Aorta (tissue), 5 donors: ENCODE results near the gene NUTM1. TPM values are rescaled to one million over a fixed set of nuclear protein-coding genes. Genes with fewer than 3 reads are reported as not detected.

ENCODE experiments used
- ATAC-seq: fragments of 200-7000 bp; cut with Tn5 transposase; one replicate; pipeline ENCODE4 v1.9.1; 2022; ENCODE audit warnings: moderate library complexity; ENCODE audit not compliant: low FRiP score
- DNase-seq, 2 donors: peaks; one replicate each; pipeline ENCODE4 v3.0.0-alpha.2; 2020
- H3K27ac ChIP-seq, 2 donors: one replicate each; pipeline ENCODE4 v1.5.1; 2013; ENCODE audit warnings: low read length in 2 of 2, mild to moderate bottlenecking in 2 of 2, moderate library complexity in 2 of 2, control low read depth in 1 of 2, inconsistent platforms in 1 of 2, low read depth in 1 of 2
- H3K27me3 ChIP-seq, 2 donors: one replicate each; pipeline ENCODE4 v1.6.1; 2013; ENCODE audit warnings: control low read depth in 1 of 2, low read length in 1 of 2, mild to moderate bottlenecking in 1 of 2, moderate library complexity in 1 of 2; ENCODE audit not compliant: insufficient read depth in 2 of 2, control insufficient read depth in 1 of 2
- H3K36me3 ChIP-seq, 2 donors: one replicate each; pipeline ENCODE4 v1.6.1; 2013; ENCODE audit warnings: control low read depth in 1 of 2, low read length in 1 of 2, mild to moderate bottlenecking in 1 of 2; ENCODE audit not compliant: insufficient read depth in 2 of 2, control insufficient read depth in 1 of 2
- H3K4me1 ChIP-seq, 2 donors: one replicate each; pipeline ENCODE4 v1.6.1; 2013; ENCODE audit warnings: low read length in 2 of 2, control low read depth in 1 of 2, mild to moderate bottlenecking in 1 of 2, moderate library complexity in 1 of 2; ENCODE audit not compliant: insufficient read depth in 2 of 2, control insufficient read depth in 1 of 2
- H3K4me3 ChIP-seq, 2 donors: one replicate each; pipeline ENCODE4 v1.5.1; 2013; ENCODE audit warnings: low read length in 2 of 2, control low read depth in 1 of 2, mild to moderate bottlenecking in 1 of 2
- H3K9me3 ChIP-seq: one replicate; pipeline ENCODE4 v1.6.1; 2013; ENCODE audit warnings: mild to moderate bottlenecking, low read length; ENCODE audit not compliant: control insufficient read depth
- WGBS, 2 donors: extraction: QIAGEN DNeasy Blood & Tissue Kit; methylation state at CpG; one replicate each; pipeline ENCODE4 v1.1.7; 2013; 5-methylcytosine and 5-hydroxymethylcytosine counted together
- intact Hi-C, 2 donors: fragments of 100-400 bp; cut with DNase I; formaldehyde crosslinking; loops; one replicate each; pipeline versions ENCODE4 v1.14.2 to v1.15.0; 2022
- polyA plus RNA-seq, 2 donors: library from polyadenylated mRNA; stranded (reverse); fragments of 200-250 nt; gene quantifications; one replicate each; pipeline ENCODE4 v1.2.3, GENCODE V29; 2013
- total RNA-seq, 2 donors: library from RNA; stranded (reverse); fragmentation: NEBNext Ultra II Directional; extraction: Animal tissue kit (Norgen Biotek cat#: 25700); gene quantifications; one replicate each; pipeline ENCODE4 v1.2.1, GENCODE V29; 2021
- donor health status: healthy with polysubstance abuse.
- donor health status: Bipolar disorder and iron deficiency.
- donor health status: DM: no; HTN: no; CAD: no.
- donor health status: DM: no; HTN: no; CAD: no.
- donor health status: DM: yes; HTN: yes; CAD: no.

The NUTM1 gene
- total and polyA plus RNA-seq, 4 donors: not detected

DNA sequence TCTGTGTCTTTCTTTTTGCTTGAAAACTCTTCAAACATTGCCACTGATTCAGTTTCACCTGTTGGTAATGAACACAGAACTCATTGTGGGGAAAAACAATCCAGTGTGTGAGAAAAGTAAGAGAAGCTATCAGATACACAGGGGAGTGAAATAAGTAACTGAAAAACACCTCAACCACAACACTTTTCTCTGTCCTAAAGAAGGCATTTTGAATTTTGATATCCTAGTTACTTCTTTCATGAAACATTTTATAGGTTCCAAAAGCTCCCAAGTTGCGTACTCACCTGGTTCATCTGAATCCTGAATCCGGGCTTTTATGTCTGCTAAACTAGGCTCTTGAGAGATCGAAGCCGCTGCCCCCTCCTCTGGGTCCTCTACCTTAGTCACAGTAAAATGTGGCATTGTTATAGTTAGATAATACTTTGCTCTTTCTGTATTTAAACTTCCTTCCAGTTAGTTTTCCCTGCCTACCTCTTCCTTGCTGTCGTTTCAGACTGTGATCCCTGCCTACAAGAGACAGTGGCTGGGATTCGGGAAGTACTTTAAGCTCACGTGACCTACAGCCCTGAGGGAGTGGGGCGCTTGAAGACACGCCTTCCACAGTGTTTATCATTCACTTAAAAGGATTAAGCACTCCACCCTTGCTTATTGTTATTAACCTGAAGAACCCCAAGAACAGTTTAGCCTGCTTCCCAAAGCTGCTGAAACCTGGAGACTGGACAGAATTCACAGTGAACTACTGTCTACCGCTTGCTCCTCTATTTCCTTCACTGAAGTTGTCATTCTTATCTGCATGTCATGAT, 24.6 kb upstream of the NUTM1 start:
- H3K36me3 ChIP-seq: no peaks in the 10 kb centered on the region
- no peaks in the 10 kb centered on the region for H3K9me3 ChIP-seq
- DNase-seq (peak in 1 of 2 donors; percentile 65), ATAC-seq (peak; percentile 91)
- peak overlapping the region; percentile 61 to 74 for H3K27ac ChIP-seq
- peak overlapping the region; percentile 67 to 99 for H3K4me3 ChIP-seq
- H3K4me1 ChIP-seq: peaks cover 4 to 5% of the 10 kb centered on the region in 2 donors
- H3K27me3 ChIP-seq: no peaks in the 10 kb centered on the region
- whole genome bisulfite sequencing, 2 donors: 6 to 7% methylated on average over 10 of the region's 10 CpGs
- intact Hi-C loops: no loop called here

DNA sequence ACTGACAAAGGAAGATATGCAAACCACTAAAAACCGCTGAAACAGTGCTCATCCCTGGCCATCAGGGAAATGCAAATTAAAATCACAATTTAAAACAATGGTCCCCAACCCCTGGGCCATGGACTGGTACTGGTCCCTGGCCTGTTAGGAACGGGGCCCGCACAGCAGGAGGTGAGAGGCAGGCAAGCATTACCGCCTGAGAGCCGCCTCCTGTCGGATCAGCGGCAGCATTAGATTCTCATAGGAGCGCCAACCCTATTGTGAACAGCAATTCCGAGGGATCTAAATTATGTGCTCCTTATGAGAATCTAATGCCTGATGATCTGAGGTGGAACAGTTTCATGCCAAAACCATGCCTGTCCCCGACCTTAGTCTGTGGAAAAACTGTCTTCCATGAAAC, 19.9 kb upstream of the NUTM1 start:
- no peak for DNase-seq
- no peak overlapping the region for H3K4me3 ChIP-seq
- H3K4me1 ChIP-seq: peaks cover 0 to 3% of the 10 kb centered on the region in 2 donors
- H3K36me3 ChIP-seq: no peaks in the 10 kb centered on the region
- no peaks in the 10 kb centered on the region for H3K27me3 ChIP-seq
- WGBS, 2 donors: 97 to 98% methylated on average over 10 of the region's 10 CpGs
- no peak overlapping the region for H3K27ac ChIP-seq
- no peaks in the 10 kb centered on the region for H3K9me3 ChIP-seq
- no peak for ATAC-seq
- intact Hi-C loops: no loop called here

DNA sequence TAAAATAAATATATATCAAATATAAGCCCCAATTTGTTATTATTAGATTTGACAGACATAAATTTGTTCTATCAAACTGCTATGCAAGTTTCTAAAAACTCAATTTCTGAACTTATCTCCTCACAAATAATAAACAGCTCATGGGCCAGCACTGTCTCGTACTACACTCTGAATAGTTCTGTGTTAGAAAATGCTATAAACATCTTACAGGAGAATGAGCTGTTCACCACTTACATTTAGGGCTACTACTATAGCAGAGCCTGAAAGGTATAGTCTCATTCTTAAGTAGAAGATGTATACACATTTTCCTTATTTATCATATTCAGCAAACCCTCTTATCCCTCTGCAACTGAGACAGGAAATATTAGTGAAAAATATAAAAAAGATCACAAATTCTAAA, 18.2 kb upstream of the NUTM1 start:
- intact Hi-C loops: no loop called here
- 43 to 53% methylated on average over 1 of the region's 1 CpG for WGBS, 2 donors
- Histone ChIP-seq H3K9me3 (no peaks in the 10 kb centered on the region), H3K36me3 (no peaks in the 10 kb centered on the region), H3K27me3 (no peaks in the 10 kb centered on the region), H3K4me3 (no peak overlapping the region), H3K27ac (no peak overlapping the region), H3K4me1 (peaks cover 0 to 3% of the 10 kb centered on the region in 2 donors)
- DNase-seq (no peak), ATAC-seq (no peak)

DNA sequence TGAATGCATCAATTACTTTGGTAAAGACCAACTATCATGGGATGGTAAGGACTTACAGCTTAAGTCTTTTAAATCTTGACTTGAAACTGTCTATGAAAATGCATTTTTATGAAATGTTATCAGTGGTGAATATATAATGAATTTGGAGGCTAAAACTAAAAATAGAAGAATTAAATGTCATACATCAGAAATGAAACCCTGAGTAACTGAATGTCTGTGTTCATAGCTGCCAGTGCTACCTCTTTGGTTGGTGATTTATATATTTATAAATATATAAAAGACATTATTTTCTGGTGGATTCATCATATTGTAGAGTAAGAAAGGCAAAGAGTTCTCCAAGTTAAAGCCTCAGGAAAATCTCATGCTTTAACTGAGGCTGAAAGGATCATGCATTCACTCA, 17.7 kb upstream of the NUTM1 start:
- Histone ChIP-seq H3K27ac (peak overlapping the region in 1 of 2 donors; percentile 57), H3K9me3 (no peaks in the 10 kb centered on the region), H3K4me3 (no peak overlapping the region), H3K27me3 (no peaks in the 10 kb centered on the region), H3K36me3 (no peaks in the 10 kb centered on the region), H3K4me1 (peaks cover 0 to 3% of the 10 kb centered on the region in 2 donors)
- no peak for ATAC-seq
- no peak for DNase-seq
- intact Hi-C loops: no loop called here

DNA sequence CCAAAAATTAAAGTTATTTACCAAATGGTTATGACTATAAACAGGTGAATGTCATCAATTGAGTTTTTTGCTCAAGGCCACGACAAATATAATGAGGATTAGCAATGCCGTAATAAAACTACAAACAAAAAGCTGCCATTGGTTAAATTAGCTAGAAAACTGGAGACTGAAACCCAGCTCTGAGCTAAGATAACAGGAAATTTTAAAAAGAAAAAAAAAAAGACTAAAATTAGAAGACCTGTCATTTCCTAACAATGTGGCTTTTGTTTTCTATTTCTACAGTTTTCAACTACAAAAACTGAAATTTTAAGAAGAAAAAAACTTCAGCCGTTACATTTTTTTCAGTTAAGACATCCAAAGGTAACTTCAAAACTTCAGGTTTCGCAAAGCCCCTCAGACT, 15.2 kb upstream of the NUTM1 start:
- H3K4me3 ChIP-seq: no peak overlapping the region
- no peaks in the 10 kb centered on the region for H3K36me3 ChIP-seq
- peaks cover 0 to 3% of the 10 kb centered on the region in 2 donors for H3K4me1 ChIP-seq
- ATAC-seq (no peak), DNase-seq (no peak)
- no peaks in the 10 kb centered on the region for H3K9me3 ChIP-seq
- H3K27me3 ChIP-seq: no peaks in the 10 kb centered on the region
- intact Hi-C loops: no loop called here
- 40 to 52% methylated on average over 4 of the region's 4 CpGs for WGBS, 2 donors
- H3K27ac ChIP-seq: no peak overlapping the region

DNA sequence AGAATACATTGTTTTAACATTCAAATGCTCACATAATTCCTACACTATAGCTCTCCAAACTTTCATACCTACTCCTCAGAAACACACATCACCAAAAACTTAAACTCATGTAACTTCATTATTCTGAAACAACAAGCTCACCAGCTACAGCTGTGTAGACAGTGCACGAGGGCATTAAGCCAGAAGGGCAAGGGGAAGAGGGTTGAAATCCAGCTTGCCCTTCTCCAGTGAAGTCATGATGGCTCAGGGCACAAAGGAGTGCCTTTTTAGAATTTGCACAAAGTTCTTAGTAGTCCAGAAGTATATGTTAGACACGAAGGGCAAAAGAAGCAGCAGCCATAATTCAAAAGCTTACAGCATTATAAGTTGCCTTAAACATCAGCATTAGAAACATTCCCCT, 14.1 kb upstream of the NUTM1 start:
- ATAC-seq (no peak), DNase-seq (no peak)
- no peaks in the 10 kb centered on the region for H3K36me3 ChIP-seq
- H3K4me1 ChIP-seq: peaks cover 0 to 3% of the 10 kb centered on the region in 2 donors
- no peaks in the 10 kb centered on the region for H3K9me3 ChIP-seq
- intact Hi-C loops: no loop called here
- H3K4me3 ChIP-seq: no peak overlapping the region
- 74 to 75% methylated on average over 2 of the region's 2 CpGs for WGBS, 2 donors
- H3K27ac ChIP-seq: peak overlapping the region in 1 of 2 donors; percentile 57
- no peaks in the 10 kb centered on the region for H3K27me3 ChIP-seq

DNA sequence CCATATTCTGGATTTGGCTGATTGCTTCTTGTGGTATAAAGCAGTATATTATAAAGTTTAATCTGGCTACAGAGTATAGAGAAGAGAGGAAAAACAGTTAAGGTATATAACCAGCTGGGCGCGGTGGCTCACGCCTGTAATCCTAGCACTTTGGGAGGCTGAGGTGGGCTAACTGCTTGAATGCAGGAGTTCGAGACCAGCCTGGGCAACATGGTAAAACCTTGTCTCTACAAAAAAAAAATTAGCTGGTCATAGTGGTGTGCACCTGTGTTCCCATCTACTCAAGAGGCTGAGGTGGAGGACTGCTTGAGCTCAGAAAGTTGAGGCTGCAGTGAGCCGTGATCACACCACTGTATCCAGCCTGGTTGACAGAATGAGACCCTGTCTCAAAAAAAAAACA, 12.8 kb upstream of the NUTM1 start:
- intact Hi-C loops: no loop called here
- ATAC-seq (no peak), DNase-seq (no peak)
- Histone ChIP-seq H3K9me3 (no peaks in the 10 kb centered on the region), H3K27ac (no peak overlapping the region), H3K36me3 (no peaks in the 10 kb centered on the region), H3K27me3 (no peaks in the 10 kb centered on the region), H3K4me1 (peaks cover 0 to 3% of the 10 kb centered on the region in 2 donors), H3K4me3 (no peak overlapping the region)
- WGBS, 2 donors: 95 to 97% methylated on average over 5 of the region's 5 CpGs

DNA sequence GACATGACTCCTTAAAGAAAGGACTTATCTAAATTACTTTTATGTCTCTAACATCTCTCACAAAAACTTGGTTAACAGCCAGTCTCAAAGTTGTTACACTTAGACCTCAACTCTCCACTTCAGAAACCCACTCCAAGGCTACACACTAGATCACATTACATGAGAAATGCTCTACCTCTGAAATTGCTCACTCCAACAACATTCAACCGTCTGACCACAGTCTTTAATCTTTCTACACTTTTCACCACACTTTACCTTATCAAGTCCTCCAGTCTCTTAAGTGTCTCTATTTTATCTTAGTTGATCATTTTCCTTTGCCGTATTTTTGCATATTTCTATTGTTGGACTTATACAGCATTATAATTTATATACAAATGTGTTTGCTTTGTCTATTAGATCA, 11.3 kb upstream of the NUTM1 start:
- H3K4me1 ChIP-seq: no peaks in the 10 kb centered on the region
- H3K36me3 ChIP-seq: no peaks in the 10 kb centered on the region
- H3K27ac ChIP-seq: no peak overlapping the region
- 74 to 75% methylated on average over 2 of the region's 2 CpGs for WGBS, 2 donors
- intact Hi-C loops: no loop called here
- no peaks in the 10 kb centered on the region for H3K9me3 ChIP-seq
- ATAC-seq (no peak), DNase-seq (no peak)
- H3K27me3 ChIP-seq: no peaks in the 10 kb centered on the region
- no peak overlapping the region for H3K4me3 ChIP-seq

DNA sequence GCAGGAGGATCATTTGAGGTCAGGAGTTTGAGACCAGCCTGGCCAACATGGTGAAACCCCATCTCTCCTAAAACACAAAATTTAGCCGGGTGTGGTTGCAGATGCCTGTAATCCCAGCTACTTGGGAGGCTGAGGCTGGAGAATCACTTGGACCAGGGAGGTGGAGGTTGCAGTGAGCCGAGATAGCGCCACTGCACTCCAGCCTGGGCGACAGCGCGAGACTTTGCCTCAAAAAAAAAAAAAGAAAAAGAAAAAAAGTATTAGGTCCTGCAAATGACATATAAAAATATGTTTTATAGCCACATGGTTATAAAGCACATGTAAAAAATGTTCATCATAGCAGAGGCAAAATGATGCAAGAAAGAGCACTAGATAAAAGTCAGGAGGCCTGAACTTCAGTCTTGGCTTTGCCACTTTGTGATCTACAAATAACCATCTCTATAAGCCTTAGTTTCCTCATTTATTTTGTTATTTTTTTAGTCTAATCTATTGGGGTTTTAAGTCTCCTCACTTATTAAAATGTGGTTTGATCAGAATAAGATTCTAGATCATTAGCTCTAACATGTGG, 10.5 kb upstream of the NUTM1 start:
- Histone ChIP-seq H3K4me1 (no peaks in the 10 kb centered on the region), H3K36me3 (no peaks in the 10 kb centered on the region), H3K4me3 (no peak overlapping the region), H3K9me3 (no peaks in the 10 kb centered on the region), H3K27me3 (no peaks in the 10 kb centered on the region), H3K27ac (no peak overlapping the region)
- intact Hi-C loops: no loop called here
- DNase-seq (no peak), ATAC-seq (no peak)
- 98 to 99% methylated on average over 6 of the region's 6 CpGs for WGBS, 2 donors
